Measurements from ENCODE around the gene ARHGAP24.

ARHGAP24 gene

DNA sequence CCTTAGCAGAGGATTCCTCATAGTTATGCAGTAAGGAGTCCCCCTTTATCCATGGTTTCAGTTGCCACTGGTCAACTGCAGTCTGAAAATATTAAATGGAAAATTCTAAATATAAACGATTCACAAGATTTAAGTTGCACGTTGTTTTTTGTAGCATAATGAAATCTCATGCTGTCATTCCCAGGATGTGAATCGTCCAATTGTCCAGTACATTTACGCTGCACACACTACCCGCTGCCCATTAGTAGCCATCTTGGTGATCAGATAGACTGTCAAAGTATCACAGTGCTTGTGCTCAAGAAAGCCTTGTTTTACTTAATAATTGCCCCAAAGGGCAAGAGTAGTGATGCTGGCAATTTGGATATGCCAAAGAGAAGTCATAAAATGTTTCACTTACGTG, 450.1 kb downstream of the ARHGAP24 start:
- H4K20me1 ChIP-seq (ENCODE audit: low read depth, low read length) = no peaks in the 10 kb centered on the region
- TF ChIP-seq EZH2phosphoT487 (conservative IDR thresholded peaks at IDR 0.05; ENCODE audit: low read length) = no peak
- TF ChIP-seq, protein P1, sequence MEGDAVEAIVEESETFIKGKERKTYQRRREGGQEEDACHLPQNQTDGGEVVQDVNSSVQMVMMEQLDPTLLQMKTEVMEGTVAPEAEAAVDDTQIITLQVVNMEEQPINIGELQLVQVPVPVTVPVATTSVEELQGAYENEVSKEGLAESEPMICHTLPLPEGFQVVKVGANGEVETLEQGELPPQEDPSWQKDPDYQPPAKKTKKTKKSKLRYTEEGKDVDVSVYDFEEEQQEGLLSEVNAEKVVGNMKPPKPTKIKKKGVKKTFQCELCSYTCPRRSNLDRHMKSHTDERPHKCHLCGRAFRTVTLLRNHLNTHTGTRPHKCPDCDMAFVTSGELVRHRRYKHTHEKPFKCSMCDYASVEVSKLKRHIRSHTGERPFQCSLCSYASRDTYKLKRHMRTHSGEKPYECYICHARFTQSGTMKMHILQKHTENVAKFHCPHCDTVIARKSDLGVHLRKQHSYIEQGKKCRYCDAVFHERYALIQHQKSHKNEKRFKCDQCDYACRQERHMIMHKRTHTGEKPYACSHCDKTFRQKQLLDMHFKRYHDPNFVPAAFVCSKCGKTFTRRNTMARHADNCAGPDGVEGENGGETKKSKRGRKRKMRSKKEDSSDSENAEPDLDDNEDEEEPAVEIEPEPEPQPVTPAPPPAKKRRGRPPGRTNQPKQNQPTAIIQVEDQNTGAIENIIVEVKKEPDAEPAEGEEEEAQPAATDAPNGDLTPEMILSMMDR (IDR thresholded peaks at IDR 0.05; ENCODE audit: insufficient read depth, low read length, poor library complexity, severe bottlenecking) = no peak

DNA sequence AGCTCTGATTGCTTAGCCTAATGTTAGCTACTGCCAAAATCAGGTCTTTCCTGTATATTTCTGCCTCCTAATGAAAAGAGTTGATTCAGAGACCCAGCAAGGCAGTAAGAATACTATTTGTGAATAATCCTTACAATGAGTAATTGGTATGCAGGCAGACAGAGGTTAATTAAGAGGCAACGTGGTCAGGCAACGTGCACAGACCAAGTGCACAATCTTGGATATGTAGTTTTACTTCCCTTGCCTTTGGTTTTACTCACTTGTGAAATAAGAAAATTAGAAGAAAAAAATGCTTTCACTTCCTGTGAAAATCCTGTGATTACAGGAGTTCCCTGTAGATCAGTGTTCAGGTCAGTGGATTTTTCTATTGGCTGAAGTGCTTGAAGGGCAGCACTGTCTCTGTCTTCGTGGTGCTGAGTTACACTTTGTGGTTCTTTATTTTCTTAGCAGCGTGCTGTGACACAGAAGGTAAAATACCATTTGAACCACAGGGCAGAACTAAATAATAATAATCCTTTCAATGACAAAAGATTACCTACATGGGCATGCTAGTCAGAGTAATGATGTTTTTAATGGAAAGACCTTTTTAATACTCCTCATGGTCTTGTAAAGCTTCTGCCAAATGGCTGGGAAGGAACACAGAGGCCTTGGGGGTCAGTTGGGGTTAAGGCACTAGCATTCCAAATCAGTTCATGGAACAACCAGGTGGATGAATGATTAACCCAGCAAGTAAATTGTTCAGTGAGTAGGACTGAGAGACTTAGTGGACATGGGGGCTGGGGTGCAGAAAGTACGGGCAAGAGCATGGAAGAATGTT, 454.0 kb downstream of the ARHGAP24 start:
- H3K27me3 ChIP-seq (ENCODE audit: low read length) = no peaks in the 10 kb centered on the region
- H3K9ac ChIP-seq (ENCODE audit: low read length) = no peak overlapping the region
- H3K9me3 ChIP-seq (ENCODE audit: insufficient read depth, low read length) = no peaks in the 10 kb centered on the region
- H3K4me2 ChIP-seq (ENCODE audit: low read depth, low read length, poor library complexity, severe bottlenecking) = no peak overlapping the region
- H3K79me2 ChIP-seq (ENCODE audit: insufficient read depth, low read length) = no peaks in the 10 kb centered on the region
- H3K27ac ChIP-seq (ENCODE audit: low read depth, low read length) = no peak overlapping the region
- no peak overlapping the region for H2AFZ ChIP-seq (ENCODE audit: low read depth, low read length, severe bottlenecking)
- no peaks in the 10 kb centered on the region for H3K9me2 ChIP-seq (replicated peaks; ENCODE audit: insufficient read depth, low read length)
- no peaks in the 10 kb centered on the region for H4K20me1 ChIP-seq (ENCODE audit: low read depth, low read length)
- H3F3A ChIP-seq (ENCODE audit: insufficient read depth) = no peaks in the 10 kb centered on the region
- no peaks in the 10 kb centered on the region for H3K36me3 ChIP-seq (ENCODE audit: low read length)
- H3K4me3 ChIP-seq (ENCODE audit: insufficient read depth, low read length, poor library complexity, severe bottlenecking) = no peak overlapping the region
- TF ChIP-seq, protein P1 (IDR thresholded peaks at IDR 0.05; ENCODE audit: insufficient read depth, low read length, poor library complexity, severe bottlenecking) = no peak
- no peak for TF ChIP-seq EZH2phosphoT487 (conservative IDR thresholded peaks at IDR 0.05; ENCODE audit: low read length)

More for the DNA sequence above, 450.1 kb downstream of the ARHGAP24 start:
- Histone ChIP-seq H3K79me2 (ENCODE audit: insufficient read depth, low read length) (no peaks in the 10 kb centered on the region), H3K9me2 (replicated peaks; ENCODE audit: insufficient read depth, low read length) (no peaks in the 10 kb centered on the region), H3K27me3 (ENCODE audit: low read length) (no peaks in the 10 kb centered on the region), H3K9me3 (ENCODE audit: insufficient read depth, low read length) (no peaks in the 10 kb centered on the region), H2AFZ (ENCODE audit: low read depth, low read length, severe bottlenecking) (no peak overlapping the region), H3K4me3 (ENCODE audit: insufficient read depth, low read length, poor library complexity, severe bottlenecking) (no peak overlapping the region), H3K27ac (ENCODE audit: low read depth, low read length) (no peak overlapping the region), H3K36me3 (ENCODE audit: low read length) (no peaks in the 10 kb centered on the region), H3F3A (ENCODE audit: insufficient read depth) (no peaks in the 10 kb centered on the region), H3K4me2 (ENCODE audit: low read depth, low read length, poor library complexity, severe bottlenecking) (no peak overlapping the region), H3K9ac (ENCODE audit: low read length) (no peak overlapping the region)

DNA sequence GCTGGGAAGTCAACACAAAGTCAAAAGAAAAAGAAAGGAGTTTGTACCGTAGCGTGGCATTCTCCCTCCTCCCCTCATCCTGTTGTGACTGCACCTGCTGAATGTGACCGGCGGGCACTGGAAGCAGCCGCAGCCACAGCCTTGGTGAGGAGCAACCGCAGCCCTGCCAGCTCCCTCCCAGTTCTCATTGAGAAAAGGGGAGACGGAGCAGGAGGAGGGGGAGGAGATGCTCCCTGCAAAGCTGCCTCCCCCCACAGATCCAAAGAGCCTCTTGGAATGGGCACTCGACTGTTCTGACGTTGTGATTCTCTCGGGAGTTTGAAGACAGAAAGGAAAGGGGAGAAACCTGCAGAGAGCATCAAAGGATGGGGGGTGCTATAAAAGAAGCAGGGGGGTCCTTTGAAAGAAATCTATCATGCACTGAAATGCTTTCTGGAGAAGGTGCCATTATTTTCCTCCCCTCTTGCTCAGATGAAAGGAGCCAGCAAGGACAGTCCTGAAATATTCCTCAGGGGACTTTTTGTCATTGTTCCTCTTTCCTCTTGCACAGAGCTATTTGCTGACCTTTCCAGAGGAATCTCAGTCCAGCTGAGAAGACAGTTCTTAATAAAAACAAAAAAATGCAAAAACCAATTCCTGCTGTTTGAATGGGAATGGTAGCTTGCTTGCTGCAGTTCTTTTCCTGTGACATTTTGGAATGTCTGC, 455.2 kb downstream of the ARHGAP24 start:
- H3K36me3 ChIP-seq (ENCODE audit: low read length) = no peaks in the 10 kb centered on the region
- no peak overlapping the region for H3K9ac ChIP-seq (ENCODE audit: low read length)
- no peaks in the 10 kb centered on the region for H3K9me3 ChIP-seq (ENCODE audit: insufficient read depth, low read length)
- H3K27ac ChIP-seq (ENCODE audit: low read depth, low read length) = no peak overlapping the region
- no peak overlapping the region for H2AFZ ChIP-seq (ENCODE audit: low read depth, low read length, severe bottlenecking)
- H3K79me2 ChIP-seq (ENCODE audit: insufficient read depth, low read length) = no peaks in the 10 kb centered on the region
- H3F3A ChIP-seq (ENCODE audit: insufficient read depth) = no peaks in the 10 kb centered on the region
- no peaks in the 10 kb centered on the region for H3K27me3 ChIP-seq (ENCODE audit: low read length)
- no peak for TF ChIP-seq EZH2phosphoT487 (conservative IDR thresholded peaks at IDR 0.05; ENCODE audit: low read length)
- TF ChIP-seq, protein P1 (IDR thresholded peaks at IDR 0.05; ENCODE audit: insufficient read depth, low read length, poor library complexity, severe bottlenecking) = no peak
- H3K4me2 ChIP-seq (ENCODE audit: low read depth, low read length, poor library complexity, severe bottlenecking) = no peak overlapping the region
- H3K4me3 ChIP-seq (ENCODE audit: insufficient read depth, low read length, poor library complexity, severe bottlenecking) = no peak overlapping the region
- H4K20me1 ChIP-seq (ENCODE audit: low read depth, low read length) = no peaks in the 10 kb centered on the region
- H3K9me2 ChIP-seq (replicated peaks; ENCODE audit: insufficient read depth, low read length) = no peaks in the 10 kb centered on the region
